ENCODE results near the gene ADNP2. TPM values are rescaled to one million over a fixed set of nuclear protein-coding genes. Genes with fewer than 3 reads are reported as not detected.
"Not testable (repeated sequence)": the region's sequence is repeated elsewhere in the genome, so short reads cannot be mapped to it uniquely, and the experiment has no call there.

Gene ADNP2
- total RNA-seq, 2 experiments from 2014 or later, result 22.8 to 25.7 TPM

DNA sequence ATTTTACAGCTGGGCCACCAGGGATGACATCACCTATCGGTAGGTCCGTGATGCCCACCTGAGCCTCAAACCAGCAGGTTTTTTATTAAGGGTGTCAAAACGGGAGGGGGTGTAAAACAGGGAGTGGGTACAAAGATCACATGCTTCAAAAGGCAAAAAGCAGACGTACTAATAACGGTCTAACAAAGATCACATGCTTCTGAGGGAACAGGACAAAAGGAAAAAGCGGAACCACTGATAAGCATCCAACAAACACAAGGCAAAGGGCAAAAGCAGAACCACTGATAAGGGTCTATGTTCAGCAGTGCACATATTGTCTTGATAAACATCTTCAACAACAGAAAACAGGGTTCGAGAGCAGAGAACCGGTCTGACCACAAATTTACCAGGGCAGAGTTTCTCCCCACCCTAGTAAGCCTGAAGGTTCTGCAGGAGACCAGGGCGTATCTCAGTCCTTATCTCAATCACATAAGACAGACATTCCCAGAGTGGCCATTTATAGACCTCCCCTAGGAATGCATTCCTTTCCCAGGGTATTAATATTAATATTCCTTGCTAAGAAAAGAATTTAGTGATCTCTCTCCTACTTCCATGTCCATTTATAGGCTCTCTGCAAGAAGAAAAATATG lies 55.8 kb downstream of the ADNP2 start:
- H3K36me3 Mint-ChIP-seq (ENCODE audit: low read depth); POLR2A ChIA-PET; H3K4me1 Mint-ChIP-seq; DNase-seq; ATAC-seq; CTCF ChIA-PET; H3K4me3 Mint-ChIP-seq; H3K27ac Mint-ChIP-seq; intact Hi-C loops (cut with DNase I, micrococcal nuclease): not testable (repeated sequence)
- Mint-ChIP-seq H3K27me3 (peaks cover 25% of the 10 kb centered on the region), H3K9me3 (ENCODE audit: low read depth) (peaks cover 11% of the 10 kb centered on the region)

DNA sequence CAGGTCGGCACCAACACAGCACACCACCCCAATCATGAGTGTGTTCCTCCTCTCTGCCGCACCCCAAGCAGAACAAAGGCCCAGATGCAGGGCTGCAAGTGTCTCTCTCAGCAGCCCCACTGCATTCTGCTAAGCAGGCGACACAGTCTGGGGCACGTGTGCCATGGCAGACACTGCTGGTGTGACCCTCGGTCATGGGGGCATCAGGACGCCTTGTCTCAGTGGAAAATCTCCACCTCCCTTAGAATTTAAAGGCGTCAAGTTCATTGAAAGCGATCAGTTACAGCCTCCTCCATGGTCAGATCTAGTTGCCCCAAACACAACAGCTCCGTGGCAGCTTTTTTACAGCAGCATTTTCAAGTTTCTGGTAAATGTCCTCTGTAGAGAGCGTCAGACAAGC lies 57.2 kb downstream of the ADNP2 start:
- Mint-ChIP-seq H3K4me1 (no peaks in the 10 kb centered on the region), H3K4me3 (no peak overlapping the region), H3K27me3 (peaks cover 29% of the 10 kb centered on the region), H3K36me3 (ENCODE audit: low read depth) (no peaks in the 10 kb centered on the region), H3K27ac (no peak overlapping the region), H3K9me3 (ENCODE audit: low read depth) (peaks cover 11% of the 10 kb centered on the region)
- DNase-seq, result no peak
- ChIA-PET POLR2A (no interaction called here), CTCF (no interaction called here)
- intact Hi-C loops (cut with DNase I, micrococcal nuclease), result no loop called here
- ATAC-seq, result no peak

DNA sequence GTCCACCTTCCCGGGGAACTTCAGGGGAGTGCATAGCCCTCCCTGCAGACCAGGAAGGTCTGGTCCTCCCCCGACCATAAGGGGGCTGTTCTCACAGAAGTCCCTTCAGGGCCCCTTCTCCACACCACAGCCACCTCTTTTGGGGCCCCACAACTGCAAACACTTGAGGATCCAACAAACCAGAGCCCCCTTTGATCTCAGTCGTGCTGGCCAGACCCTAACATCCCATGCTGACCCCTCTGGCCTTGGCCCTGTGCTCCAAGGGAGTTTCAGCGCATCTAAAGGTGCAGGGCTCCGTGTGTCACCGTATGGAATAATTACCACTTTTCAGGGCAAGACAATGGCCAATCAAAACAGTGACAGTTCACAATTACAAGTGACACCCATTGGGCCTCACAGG lies 57.7 kb downstream of the ADNP2 start:
- Mint-ChIP-seq H3K27me3 (peaks cover 28% of the 10 kb centered on the region), H3K9me3 (ENCODE audit: low read depth) (peaks cover 11% of the 10 kb centered on the region), H3K4me3 (no peak overlapping the region), H3K27ac (no peak overlapping the region), H3K36me3 (ENCODE audit: low read depth) (no peaks in the 10 kb centered on the region), H3K4me1 (no peaks in the 10 kb centered on the region)
- CTCF ChIA-PET, result no interaction called here
- no peak for DNase-seq
- ATAC-seq, result no peak
- POLR2A ChIA-PET, result no interaction called here
- intact Hi-C loops (cut with DNase I, micrococcal nuclease), result no loop called here

DNA sequence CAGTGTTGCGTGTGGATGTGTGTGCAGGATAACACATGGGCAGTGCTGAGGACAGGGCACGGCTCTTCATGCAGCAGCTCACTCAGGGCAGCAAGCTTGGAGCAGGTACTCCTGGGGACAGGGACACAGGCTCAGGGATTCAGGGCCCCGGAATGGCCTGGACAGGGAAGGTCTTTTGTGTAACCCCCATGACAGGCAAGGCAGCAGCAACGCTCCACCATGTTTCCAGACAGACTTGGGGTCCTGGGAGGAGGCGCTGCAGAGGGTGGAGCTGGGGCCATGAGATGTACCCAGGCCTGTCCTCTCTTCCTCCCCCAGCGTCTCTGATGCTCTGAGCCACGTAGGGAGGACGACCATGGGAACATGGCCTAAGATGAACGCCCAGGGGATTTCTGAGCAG lies 58.3 kb downstream of the ADNP2 start:
- Mint-ChIP-seq H3K27ac (no peak overlapping the region), H3K27me3 (peaks cover 28% of the 10 kb centered on the region), H3K9me3 (ENCODE audit: low read depth) (peaks cover 11% of the 10 kb centered on the region), H3K4me1 (no peaks in the 10 kb centered on the region), H3K4me3 (no peak overlapping the region), H3K36me3 (ENCODE audit: low read depth) (no peaks in the 10 kb centered on the region)
- ChIA-PET POLR2A (no interaction called here), CTCF (interaction anchor here (0.8 to 2.9 kb wide), 4 partner anchors 8 to 19 kb away, joined by 3 to 10 read pairs (median 5); no protein-coding TSS in a partner anchor)
- DNase-seq, result no peak
- no peak for ATAC-seq
- intact Hi-C loops (cut with DNase I, micrococcal nuclease), result no loop called here

DNA sequence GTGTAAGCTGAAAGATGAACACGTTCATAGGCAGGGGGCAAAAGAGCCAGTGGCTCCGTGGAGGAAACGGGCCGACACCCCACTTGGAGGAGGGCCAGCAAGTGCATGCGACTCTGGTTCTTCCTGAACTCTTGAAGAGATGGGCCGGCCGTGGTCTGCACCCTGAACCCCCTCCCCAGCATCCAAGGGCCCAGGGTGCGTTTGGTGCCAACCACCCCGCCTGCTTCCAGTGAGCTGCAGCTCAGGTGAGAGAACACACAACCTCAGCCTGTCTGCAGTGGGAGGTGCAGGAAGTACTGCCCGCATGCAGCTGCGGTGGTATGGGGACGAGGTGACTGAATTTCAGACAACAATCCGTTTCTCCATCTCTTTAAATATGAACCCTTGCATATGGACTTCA lies 58.9 kb downstream of the ADNP2 start:
- no peak for ATAC-seq
- no peak overlapping the region for H3K27ac Mint-ChIP-seq
- no peaks in the 10 kb centered on the region for H3K36me3 Mint-ChIP-seq (ENCODE audit: low read depth)
- peaks cover 11% of the 10 kb centered on the region for H3K9me3 Mint-ChIP-seq (ENCODE audit: low read depth)
- H3K27me3 Mint-ChIP-seq, result peaks cover 28% of the 10 kb centered on the region
- no peak for DNase-seq
- H3K4me1 Mint-ChIP-seq, result no peaks in the 10 kb centered on the region
- intact Hi-C loops (cut with DNase I, micrococcal nuclease), result no loop called here
- no peak overlapping the region for H3K4me3 Mint-ChIP-seq
- POLR2A ChIA-PET, result no interaction called here
- CTCF ChIA-PET, result interaction anchor here (0.8 to 2.9 kb wide), 4 partner anchors 8 to 19 kb away, joined by 3 to 10 read pairs (median 5); no protein-coding TSS in a partner anchor

DNA sequence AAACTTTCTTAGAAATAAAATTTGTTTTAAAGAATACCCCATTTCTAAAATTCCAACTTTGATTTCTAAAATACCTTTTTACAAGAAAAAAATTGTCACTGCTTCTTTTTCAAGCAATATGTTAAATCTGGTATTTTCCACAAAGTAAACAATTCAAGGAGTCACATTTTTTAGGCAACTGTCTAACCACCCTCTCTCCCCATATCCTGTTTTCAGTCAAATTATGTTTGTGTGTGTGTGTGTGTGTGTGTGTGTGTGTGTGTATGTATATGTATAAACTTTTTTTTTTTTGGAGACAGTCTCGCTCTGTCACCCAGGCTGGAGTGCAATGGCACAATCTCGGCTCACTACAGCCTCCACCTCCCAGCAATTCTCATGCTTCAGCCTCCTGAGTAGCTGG lies 59.3 kb downstream of the ADNP2 start:
- Mint-ChIP-seq H3K36me3 (ENCODE audit: low read depth) (no peaks in the 10 kb centered on the region), H3K27me3 (peaks cover 30% of the 10 kb centered on the region), H3K27ac (no peak overlapping the region), H3K9me3 (ENCODE audit: low read depth) (peaks cover 11% of the 10 kb centered on the region), H3K4me1 (no peaks in the 10 kb centered on the region), H3K4me3 (no peak overlapping the region)
- ChIA-PET POLR2A (no interaction called here), CTCF (interaction anchor here (1.3 to 2.9 kb wide), 3 partner anchors 9 to 12 kb away, joined by 3 to 10 read pairs (median 7); no protein-coding TSS in a partner anchor)
- DNase-seq (no peak), ATAC-seq (no peak)
- intact Hi-C loops (cut with DNase I, micrococcal nuclease), result no loop called here

DNA sequence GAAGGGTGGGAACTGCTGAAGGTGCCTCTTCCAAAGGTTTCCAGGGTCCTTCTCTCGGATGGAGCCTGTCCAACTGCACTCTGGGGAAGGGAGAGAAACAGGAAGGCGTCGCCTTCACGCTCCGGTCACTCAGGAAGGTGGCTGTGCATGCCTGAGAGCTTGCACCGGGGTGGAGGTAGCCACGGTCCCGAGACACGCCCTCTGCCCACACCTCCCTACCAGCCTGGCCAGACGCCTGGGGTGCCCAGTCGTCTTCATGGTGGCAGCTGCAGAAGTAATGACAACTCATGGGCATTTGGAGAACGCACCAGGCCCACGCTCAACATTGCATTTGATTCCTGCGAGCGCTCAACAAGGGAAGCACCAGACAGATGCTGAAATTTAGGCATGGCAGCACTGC lies 59.9 kb downstream of the ADNP2 start:
- Mint-ChIP-seq H3K9me3 (ENCODE audit: low read depth) (peaks cover 11% of the 10 kb centered on the region), H3K27me3 (peaks cover 30% of the 10 kb centered on the region), H3K27ac (no peak overlapping the region), H3K4me1 (no peaks in the 10 kb centered on the region), H3K4me3 (no peak overlapping the region), H3K36me3 (ENCODE audit: low read depth) (no peaks in the 10 kb centered on the region)
- ChIA-PET POLR2A (no interaction called here), CTCF (interaction anchor here (1.1 to 2.9 kb wide), 4 partner anchors 9 to 87 kb away, joined by 3 to 10 read pairs (median 6); no protein-coding TSS in a partner anchor)
- DNase-seq (no peak), ATAC-seq (no peak)
- intact Hi-C loops (cut with DNase I, micrococcal nuclease), result no loop called here

DNA sequence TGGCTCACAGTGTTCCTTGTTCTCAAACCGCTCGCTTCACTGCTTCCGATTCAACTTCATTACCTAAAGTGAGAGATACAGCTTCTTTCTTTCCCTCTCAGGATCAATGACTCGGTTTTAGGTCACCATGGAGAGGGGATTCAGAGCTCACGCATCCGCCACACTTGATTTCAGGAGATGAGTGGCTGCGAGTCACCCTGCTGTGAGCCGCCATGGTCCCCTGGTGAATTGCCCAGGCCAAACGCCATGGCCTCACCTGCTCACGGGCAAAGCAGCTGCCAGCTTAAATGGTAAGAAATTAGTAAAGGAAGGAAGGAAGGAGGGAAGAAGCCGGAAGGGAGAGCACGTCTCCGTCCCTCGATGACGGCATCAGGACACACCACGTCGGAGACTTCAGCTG lies 60.5 kb downstream of the ADNP2 start:
- no peak overlapping the region for H3K27ac Mint-ChIP-seq

DNA sequence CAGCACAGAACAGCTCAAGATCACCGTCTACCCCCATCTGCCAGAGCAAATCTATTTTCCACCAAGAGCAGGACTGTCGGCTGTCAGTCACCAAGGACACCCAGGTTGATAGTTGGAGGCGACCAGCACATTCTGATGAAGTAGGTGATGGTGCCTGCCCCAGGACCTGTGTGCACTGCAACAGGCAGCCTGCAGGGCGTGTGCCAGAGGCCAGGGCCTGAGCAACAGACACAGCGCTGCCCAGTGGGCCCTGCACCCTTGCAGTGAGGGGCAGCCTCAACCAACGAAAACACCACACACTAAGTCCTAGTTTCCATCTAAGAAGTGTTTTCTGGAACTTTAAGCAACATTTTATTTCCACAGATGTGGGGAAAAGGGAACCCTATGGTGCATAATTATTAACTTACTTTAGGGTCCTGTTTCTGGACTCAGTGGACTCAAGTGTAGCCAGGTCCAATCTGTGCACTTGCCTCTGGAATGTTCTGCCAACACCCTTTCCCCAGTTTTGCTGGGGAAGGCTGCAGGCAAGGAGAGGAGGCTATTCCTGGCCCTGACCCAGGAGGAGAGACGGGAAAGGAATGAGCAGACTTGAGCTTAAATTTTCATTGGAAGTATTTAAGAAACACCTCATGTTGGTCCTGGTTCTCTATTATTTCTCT lies 61.5 kb downstream of the ADNP2 start:
- ChIA-PET CTCF (interaction anchor here (0.7 to 2.9 kb wide), 13 partner anchors 9 to 84 kb away, joined by 3 to 10 read pairs (median 4); no protein-coding TSS in a partner anchor), POLR2A (no interaction called here)
- H3K4me1 Mint-ChIP-seq, result peaks cover 4% of the 10 kb centered on the region
- intact Hi-C loops (cut with DNase I, micrococcal nuclease), result loop anchor here in 1 of 2 experiments (1.0 to 2.0 kb wide), 2 partner anchors 76 to 87 kb away; partner anchors contain the start of gene PARD6G
- no peaks in the 10 kb centered on the region for H3K36me3 Mint-ChIP-seq (ENCODE audit: low read depth)
- H3K27ac Mint-ChIP-seq, result no peak overlapping the region
- ATAC-seq (no peak), DNase-seq (no peak)
- H3K9me3 Mint-ChIP-seq (ENCODE audit: low read depth), result no peaks in the 10 kb centered on the region
- H3K27me3 Mint-ChIP-seq, result peaks cover 37% of the 10 kb centered on the region
- no peak overlapping the region for H3K4me3 Mint-ChIP-seq

More for the DNA sequence above, 60.5 kb downstream of the ADNP2 start:
- no peaks in the 10 kb centered on the region for H3K36me3 Mint-ChIP-seq (ENCODE audit: low read depth)
- peaks cover 5% of the 10 kb centered on the region for H3K9me3 Mint-ChIP-seq (ENCODE audit: low read depth)
- intact Hi-C loops (cut with DNase I, micrococcal nuclease), result loop anchor here in 1 of 2 experiments (2.0 kb wide), 1 partner anchor 77 kb away; the partner anchor contains the start of gene PARD6G
- CTCF ChIA-PET, result interaction anchor here (0.6 to 2.9 kb wide), 4 partner anchors 11 to 87 kb away, joined by 3 to 10 read pairs (median 4); no protein-coding TSS in a partner anchor
- ATAC-seq (no peak), DNase-seq (no peak)
- H3K4me3 Mint-ChIP-seq, result no peak overlapping the region
- H3K27me3 Mint-ChIP-seq, result peaks cover 33% of the 10 kb centered on the region
- POLR2A ChIA-PET, result no interaction called here
- H3K4me1 Mint-ChIP-seq, result no peaks in the 10 kb centered on the region

DNA sequence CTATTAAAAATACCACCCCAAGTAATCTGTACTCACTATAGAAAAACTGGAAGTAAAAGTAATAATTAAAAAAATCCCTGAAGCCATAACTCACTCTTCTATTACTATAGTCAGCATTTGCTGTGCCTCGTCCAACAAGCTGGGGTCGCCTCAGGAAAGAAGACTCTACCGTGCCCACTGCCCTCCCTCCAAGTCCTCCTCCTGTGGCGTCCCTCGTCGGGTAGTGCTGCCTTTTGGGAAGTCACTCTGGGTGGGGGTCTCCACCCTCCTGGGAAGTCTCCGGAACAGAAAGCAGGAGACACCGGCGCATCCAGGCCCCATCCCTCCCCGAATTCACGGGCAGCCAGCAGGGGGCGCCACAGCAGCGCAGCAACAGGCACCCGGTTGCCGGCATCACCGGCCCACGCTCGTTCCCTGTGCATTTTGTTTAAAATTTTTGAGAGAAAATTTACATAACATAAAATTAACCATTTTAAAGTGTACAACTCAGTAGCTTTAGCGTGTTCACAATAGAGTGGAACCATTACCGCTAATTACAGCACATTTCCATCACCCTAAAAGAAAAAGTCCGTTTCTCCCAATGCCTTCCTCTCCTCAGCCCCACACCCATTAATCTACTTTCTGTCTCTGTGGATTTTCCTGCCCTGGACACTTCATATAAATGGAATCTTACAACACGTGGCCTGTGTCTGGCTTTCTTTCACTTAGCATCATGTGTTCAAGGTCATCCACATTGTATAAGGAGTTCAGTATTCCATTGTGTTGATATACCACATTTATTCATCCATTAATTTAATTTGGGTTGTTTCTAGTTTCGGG lies 62.2 kb downstream of the ADNP2 start:
- Mint-ChIP-seq H3K4me1 (peaks cover 6% of the 10 kb centered on the region), H3K36me3 (ENCODE audit: low read depth) (no peaks in the 10 kb centered on the region), H3K9me3 (ENCODE audit: low read depth) (no peaks in the 10 kb centered on the region), H3K4me3 (no peak overlapping the region), H3K27me3 (peaks cover 43% of the 10 kb centered on the region), H3K27ac (no peak overlapping the region)
- intact Hi-C loops (cut with DNase I, micrococcal nuclease), result loop anchor here in 1 of 2 experiments (1.0 to 2.0 kb wide), 2 partner anchors 76 to 86 kb away; partner anchors contain the start of gene PARD6G
- ChIA-PET POLR2A (no interaction called here), CTCF (interaction anchor here (0.7 to 1.6 kb wide), 11 partner anchors 9 to 84 kb away, joined by 3 to 6 read pairs (median 3); no protein-coding TSS in a partner anchor)
- DNase-seq (peak; percentile 81), ATAC-seq (peak; percentile 10)

DNA sequence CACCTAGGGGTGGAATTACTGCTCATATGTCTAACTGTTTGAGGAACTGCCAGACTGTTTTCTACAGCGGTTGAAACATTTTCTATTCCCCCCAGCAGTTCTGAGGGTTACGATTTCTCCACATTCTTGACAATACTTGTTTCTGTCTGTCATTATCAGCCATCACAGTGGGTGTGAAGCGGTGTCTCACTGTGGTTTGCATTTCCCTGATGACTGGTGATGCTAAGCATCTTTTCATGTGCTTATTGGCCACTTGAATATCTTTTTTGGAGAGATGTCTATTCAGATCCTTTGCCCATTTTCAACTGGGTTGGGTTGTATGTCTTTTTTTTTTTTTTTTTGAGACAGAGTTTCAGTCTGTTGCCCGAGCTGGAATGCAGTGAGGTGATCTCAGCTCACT lies 63.0 kb downstream of the ADNP2 start:
- ATAC-seq, result no peak
- intact Hi-C loops (cut with DNase I, micrococcal nuclease), result no loop called here
- H3K4me3 Mint-ChIP-seq, result no peak overlapping the region
- ChIA-PET CTCF (no interaction called here), POLR2A (no interaction called here)
- no peaks in the 10 kb centered on the region for H3K9me3 Mint-ChIP-seq (ENCODE audit: low read depth)
- H3K27me3 Mint-ChIP-seq, result peaks cover 50% of the 10 kb centered on the region
- H3K4me1 Mint-ChIP-seq, result peaks cover 6% of the 10 kb centered on the region
- DNase-seq, result no peak
- H3K27ac Mint-ChIP-seq, result no peak overlapping the region
- H3K36me3 Mint-ChIP-seq (ENCODE audit: low read depth), result no peaks in the 10 kb centered on the region
